HG02798 (cell line): ENCODE measurements around the gene NDUFS8.

Source experiments
- ATAC-seq: cut with Tn5 transposase; IDR thresholded peaks from one replicate; pipeline ENCODE4 v1.9.1; 2021; ENCODE audit warnings: mild to moderate bottlenecking; ENCODE audit not compliant: unreplicated experiment, poor library complexity

Gene NDUFS8

DNA sequence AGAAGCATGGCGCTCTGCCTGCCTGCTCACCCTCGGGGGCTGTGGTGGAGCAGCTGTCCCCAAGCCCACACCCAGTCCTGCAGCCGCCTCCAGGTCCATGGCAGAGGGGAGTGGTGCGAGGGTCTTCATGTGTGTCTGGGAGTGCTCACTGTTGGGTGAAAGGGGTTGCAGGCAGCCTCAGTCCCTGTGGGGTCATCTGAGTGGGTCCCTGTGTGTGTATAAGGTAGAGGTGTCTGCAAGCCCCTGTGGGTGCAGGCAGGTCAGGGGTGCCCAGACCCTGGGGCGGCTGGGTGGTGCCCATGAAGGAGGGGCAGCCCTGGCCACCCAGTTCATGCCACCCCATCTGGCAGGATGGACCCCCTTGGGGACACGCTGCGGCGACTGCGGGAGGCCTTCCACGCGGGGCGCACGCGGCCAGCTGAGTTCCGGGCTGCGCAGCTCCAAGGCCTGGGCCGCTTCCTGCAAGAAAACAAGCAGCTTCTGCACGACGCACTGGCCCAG lies 15.5 kb upstream of the NDUFS8 start:
- ATAC-seq: no peak

DNA sequence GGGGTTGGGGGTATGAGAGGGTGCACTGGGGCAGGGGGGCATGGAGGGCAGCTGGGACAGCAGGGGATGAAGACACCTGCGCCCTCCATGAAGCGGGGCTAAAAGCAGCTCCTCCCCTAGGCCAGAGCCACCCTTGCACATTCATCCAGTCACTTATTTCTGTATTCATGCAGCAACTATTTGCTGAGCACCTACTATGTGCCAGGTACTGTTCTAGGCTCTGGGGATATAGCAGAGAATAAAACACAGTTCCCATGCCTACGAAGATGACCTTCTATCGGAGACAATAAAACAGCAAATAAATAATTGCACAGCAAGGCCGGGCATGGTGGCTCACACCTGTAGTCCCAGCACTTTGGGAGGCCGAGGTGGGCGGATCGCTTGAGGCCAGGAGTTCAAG lies 15.0 kb upstream of the NDUFS8 start:
- no peak for ATAC-seq

GRCh38 chr11:68016161-68016903 lies 14.1 kb upstream of the NDUFS8 start:
- no peak for ATAC-seq

DNA sequence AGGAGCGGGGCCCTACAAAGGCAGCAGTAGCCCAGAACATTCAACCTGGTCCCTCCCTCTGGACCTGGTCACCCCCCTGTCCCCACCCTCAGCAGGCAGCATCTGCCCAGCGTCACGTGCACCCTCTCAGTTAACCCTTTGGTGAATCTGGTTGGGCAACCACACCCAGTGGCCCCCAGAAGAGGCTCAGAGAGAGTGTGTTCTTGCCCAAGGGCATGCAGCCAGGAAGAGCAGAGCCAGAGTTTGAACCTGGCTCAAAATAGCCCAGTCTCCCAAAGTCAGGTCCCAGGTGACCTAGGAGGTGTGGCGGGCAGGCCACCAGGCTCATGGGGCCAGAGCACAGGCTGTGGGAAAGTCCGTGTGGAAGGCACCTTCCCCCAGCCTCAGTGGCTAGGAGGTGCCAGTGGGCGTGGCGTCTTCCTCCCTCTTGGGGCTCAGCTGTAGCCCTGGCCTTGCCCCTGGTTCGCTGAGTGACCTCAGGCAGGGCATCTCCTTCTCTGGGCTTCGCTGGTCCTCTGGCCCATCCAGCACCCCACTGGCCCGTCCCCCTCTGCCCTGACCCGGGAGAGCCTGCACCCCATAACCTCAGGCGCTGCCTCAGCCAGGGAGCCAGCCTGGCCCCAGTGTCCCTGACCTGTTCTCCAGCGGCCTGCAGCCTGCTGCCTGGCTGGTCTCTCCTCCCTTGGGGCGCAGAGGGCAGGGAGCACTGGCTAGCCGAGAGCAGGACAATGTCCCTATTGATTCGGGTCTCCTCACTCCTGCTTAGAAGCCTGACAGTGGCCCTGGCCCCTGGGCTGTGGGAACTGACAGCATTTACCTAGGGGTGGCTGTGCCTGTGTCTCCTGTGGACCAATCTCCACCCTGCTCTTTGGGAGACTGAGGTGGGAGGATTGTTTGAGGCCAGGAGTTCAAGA lies 13.3 kb upstream of the NDUFS8 start:
- no peak for ATAC-seq

DNA sequence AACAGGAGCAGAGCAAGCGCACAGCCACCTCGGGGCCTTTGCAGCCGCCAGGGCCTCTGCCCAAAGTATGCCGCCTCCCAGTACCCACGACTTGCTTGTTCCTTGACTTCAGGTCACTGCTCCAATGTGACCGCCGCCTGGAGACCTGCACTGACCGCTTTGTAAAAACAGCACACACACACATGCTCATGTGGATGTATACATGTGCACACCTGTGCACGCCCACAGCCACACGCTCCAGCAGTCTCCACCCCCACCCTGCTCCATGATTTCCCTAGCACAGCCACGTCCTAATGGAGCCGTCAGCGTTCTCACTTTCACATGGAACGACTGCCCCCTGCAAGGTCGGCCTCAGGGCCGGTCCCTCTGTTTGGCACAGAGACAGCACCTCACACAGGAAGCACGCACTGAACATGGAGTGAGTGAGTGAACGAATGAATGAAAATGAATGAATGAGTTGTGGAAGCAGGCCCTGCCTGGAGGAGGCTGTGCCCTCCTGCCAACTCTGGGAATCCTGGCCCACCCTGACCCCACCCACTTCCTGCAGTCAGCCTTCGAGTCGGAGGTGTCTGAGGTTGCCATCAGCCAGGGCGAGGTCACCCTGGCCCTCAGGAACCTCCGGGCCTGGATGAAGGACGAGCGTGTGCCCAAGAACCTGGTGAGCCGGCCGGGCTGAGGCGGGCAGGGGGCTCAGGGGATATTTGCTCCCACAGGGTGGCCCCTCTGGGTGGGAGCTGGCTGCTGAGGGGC lies 12.3 kb upstream of the NDUFS8 start:
- ATAC-seq: no peak

GRCh38 chr11:68018730-68019190 lies 11.7 kb upstream of the NDUFS8 start:
- no peak for ATAC-seq

GRCh38 chr11:68019486-68019885 lies 11.0 kb upstream of the NDUFS8 start:
- no peak for ATAC-seq

DNA sequence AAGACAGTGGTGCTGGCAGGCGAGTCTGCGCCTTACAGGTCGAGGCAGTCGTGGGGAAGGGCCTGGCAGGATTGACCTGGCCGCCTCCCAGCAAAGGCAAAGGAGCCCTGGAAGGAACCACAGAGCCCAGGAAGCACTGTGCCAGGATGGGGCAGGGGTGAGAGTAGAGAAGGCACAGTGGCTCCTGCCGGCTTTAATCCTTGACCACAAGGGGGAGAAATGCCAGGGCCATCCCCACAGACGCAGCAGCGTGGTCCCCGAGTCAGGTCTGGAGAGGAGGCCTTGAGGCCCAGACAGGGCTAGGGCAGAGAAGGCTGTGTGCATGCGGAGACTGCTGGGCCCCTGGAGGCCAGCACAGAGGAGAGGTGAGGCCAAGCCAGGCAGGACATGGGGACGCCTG lies 9.9 kb upstream of the NDUFS8 start:
- ATAC-seq: no peak

- ATAC-seq: no peak
Observed at GRCh38 chr11:68021167-68021787, 9.2 kb upstream of the NDUFS8 start.

DNA sequence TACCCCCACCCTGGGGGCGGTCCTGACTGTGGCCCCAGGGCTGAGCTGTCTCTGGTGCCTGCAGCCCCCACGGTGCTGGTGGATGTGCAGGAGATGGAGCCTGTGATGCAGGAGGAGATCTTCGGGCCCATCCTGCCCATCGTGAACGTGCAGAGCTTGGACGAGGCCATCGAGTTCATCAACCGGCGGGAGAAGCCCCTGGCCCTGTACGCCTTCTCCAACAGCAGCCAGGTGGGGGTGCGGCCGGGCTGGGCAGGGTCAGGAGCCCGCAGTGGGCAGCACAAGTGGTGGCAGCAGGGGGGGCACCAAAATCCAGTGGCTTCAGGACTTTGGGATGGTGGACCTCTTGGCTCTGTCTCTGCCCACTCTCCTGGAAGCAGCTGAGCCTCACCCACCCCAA lies 8.0 kb upstream of the NDUFS8 start:
- no peak for ATAC-seq

DNA sequence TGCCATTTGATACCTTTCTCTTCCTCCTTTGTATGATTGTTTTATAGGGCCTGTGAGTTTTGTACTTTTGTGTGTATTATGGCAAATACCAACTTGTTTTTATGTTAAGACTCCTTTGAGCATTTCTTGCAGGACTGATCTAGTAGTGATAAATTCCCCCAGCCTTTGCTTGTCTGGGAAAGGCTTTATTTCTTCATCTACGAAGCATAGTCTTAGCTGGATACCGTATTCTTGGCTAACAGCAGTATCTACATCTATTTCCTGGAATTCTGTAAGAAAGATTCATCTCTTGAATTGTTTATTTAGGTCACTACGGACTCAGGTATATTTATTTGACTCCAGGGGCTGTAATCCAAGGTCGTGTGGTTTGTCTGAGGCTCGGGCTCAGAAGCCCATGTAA lies 6.0 kb upstream of the NDUFS8 start:
- ATAC-seq: no peak

DNA sequence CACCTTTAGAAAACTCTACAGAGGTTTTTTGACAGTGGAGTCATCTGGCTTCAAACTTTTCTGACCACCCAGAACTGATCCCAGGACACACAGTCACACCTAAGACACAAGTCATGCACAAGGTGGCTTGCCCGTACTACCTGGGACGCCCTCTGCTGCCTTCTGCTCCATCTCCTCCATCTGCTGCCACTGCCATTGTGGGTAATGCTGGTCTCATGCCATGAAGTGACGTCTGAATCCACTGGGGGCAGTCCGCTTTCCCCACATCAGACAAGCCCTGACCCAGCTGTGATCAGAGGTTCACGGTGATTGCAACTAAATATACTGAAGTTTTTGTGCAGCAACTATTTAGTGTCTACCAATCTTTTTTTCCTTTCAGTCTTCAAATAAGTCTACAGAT lies 5.4 kb upstream of the NDUFS8 start:
- ATAC-seq: no peak

GRCh38 chr11:68026391-68027105 lies 3.9 kb upstream of the NDUFS8 start:
- ATAC-seq: no peak

DNA sequence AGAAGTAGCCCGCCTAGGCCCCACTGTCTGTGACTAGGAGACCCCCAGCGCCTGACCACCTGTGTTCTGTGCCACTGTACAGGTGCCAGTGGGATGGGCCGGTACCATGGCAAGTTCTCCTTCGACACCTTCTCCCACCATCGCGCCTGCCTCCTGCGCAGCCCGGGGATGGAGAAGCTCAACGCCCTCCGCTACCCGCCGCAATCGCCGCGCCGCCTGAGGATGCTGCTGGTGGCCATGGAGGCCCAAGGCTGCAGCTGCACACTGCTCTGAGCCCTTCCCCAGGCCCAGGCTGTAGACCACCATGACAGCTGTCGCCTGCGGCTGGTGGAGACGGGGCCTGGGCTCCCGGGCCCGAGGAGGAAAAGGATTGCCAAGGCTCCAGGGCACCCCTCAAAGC lies 2.8 kb upstream of the NDUFS8 start:
- ATAC-seq: no peak

- no peak for ATAC-seq
Observed at GRCh38 chr11:68028802-68029545, 1.5 kb upstream of the NDUFS8 start.

GRCh38 chr11:68031144-68031464 lies 623 bp downstream of the NDUFS8 start:
- ATAC-seq: no peak

- ATAC-seq: no peak
Observed at GRCh38 chr11:68032003-68032402, 1.5 kb downstream of the NDUFS8 start.

DNA sequence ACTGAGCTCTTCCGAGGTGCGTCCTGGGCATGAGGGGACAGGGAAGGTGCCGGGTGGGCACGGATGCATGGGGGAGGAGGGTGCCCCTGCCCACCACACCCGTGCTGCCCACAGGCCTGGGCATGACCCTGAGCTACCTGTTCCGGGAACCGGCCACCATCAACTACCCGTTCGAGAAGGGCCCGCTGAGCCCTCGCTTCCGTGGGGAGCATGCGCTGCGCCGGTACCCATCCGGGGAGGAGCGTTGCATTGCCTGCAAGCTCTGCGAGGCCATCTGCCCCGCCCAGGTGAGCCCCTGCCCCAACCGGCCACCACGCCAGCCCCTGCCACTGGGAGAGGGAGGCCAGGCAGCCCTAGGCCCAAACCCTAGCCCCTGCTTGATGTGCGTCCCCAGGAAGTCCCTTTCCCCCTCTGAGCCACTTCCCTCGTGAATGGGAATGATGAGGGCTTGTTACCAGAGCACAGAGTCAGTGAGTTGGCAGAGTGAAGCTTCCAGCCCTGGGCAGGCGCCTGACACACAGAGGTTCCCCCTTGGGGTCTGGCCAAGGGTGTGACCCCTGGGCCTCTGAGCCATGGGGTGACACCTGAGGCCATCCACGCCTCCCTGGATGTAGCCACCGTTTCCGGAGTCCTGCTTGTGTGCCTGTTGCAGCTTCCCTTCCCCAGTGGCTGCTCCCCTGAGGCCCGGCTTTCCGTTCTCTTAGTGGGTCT lies 2.7 kb downstream of the NDUFS8 start:
- ATAC-seq: no peak

DNA sequence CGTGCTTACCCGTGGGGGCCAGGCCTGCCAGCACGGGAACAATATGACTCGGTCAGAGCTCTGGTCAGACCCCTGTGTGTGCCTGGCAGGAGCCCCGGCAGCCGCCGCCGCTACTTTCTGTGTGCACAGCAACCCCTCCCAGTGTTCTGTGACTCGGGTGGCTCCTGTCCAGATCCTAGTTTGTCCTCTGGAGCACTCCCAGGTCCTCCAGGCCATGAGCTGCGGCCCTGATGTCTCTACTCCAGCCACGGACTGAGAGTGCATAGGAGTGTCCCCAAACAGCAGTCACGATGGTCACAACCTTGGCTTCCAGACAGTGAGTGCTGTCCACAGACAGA lies 3.2 kb downstream of the NDUFS8 start:
- ATAC-seq: no peak
